AG09309 (cell line): ENCODE results near the gene GNB2.

Source experiments
- DNase-seq: peaks from one replicate; pipeline ENCODE4 v3.0.0-alpha.2; 2010; ENCODE audit warnings: low read depth
- H3K4me3 ChIP-seq: 2 replicates; pipeline ENCODE4 v1.5.1; 2011; ENCODE audit warnings: mild to moderate bottlenecking, low read depth, low read length, moderate library complexity; ENCODE audit not compliant: control insufficient read depth
- TF ChIP-seq, protein P1 (sequence below): IDR thresholded peaks from 2 replicates; pipeline ENCODE4 v1.5.1; 2011; ENCODE audit warnings: mild to moderate bottlenecking, low read depth, low read length, inconsistent platforms; ENCODE audit not compliant: insufficient read depth, control insufficient read depth; ENCODE audit errors: missing control alignments

GNB2 gene

DNA sequence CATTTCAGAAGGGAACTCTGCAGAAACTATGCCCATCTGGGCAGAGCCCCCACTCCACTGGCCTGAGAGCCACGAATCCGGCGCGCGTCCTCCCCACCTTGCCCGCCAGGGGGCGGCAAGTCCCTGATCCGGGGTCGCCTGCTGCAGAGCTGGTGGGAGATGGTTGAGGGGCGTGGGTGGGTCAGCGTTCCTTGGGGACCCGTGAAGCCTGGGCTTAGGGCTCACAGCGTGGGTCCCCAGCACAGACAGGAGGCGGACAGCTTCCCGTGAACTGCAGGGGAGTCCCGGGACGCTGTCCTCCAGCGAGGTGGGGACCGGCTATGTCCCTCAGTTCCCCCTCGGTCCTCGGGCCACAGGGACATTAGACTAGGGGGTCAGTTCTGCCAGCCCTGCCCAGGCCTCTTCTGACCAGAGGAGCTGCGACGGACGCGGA is 31.8 kb downstream of the GNB2 start:
- peak overlapping the region; percentile 63 for H3K4me3 ChIP-seq
- no peak for DNase-seq
- TF ChIP-seq, protein P1, sequence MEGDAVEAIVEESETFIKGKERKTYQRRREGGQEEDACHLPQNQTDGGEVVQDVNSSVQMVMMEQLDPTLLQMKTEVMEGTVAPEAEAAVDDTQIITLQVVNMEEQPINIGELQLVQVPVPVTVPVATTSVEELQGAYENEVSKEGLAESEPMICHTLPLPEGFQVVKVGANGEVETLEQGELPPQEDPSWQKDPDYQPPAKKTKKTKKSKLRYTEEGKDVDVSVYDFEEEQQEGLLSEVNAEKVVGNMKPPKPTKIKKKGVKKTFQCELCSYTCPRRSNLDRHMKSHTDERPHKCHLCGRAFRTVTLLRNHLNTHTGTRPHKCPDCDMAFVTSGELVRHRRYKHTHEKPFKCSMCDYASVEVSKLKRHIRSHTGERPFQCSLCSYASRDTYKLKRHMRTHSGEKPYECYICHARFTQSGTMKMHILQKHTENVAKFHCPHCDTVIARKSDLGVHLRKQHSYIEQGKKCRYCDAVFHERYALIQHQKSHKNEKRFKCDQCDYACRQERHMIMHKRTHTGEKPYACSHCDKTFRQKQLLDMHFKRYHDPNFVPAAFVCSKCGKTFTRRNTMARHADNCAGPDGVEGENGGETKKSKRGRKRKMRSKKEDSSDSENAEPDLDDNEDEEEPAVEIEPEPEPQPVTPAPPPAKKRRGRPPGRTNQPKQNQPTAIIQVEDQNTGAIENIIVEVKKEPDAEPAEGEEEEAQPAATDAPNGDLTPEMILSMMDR = peak; percentile 97

DNA sequence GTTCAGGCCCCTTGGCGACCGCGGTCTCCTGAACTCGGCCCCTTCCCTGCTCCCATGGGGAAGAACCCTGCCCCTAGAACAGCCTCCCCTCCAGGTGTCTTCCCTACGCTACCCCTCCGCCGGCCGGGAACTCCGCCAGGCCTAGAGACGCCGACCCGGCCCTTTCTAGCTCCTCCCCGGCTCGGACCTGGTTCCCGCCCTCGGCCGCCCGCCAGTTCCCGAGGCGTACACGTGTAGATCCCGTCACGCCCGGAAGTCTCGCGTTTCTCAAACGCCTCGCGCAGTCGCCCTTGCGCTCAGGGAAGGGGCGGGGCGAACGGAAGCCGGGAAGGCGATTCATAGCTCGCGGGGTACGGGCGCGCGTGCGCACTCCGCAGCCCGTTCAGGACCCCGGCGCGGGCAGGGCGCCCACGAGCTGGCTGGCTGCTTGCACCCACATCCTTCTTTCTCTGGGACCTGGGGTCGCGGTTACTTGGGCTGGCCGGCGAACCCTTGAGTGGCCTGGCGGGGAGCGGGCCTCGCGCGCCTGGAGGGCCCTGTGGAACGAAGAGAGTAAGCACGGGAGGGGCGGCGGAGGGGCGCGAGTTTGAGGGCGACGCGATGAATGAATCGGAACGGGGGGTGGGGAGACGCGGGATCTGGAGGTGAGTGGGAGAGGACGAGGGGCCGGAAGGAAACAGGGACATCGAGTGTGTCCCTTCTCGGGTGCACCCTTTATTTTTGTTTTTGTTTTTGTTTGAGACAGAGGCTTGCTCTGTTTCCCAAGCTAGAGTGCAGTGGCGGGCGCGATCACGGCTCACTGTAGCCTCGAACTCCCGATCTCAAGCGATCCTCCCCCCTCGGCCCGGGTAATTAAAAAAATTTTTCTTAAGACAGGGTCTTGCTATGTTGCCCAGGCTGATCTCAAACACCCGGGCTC is 32.5 kb downstream of the GNB2 start, which contains the start of gene POP7:
POP7 (plus strand) TSS at position 369 of the 919 bp plus-strand sequence. CDS start 710 bp downstream, outside the sequence.
- TF ChIP-seq, protein P1 = no peak
- peak; percentile 86 for DNase-seq
- peak within 1 kb of the TSS; percentile 71 for H3K4me3 ChIP-seq

DNA sequence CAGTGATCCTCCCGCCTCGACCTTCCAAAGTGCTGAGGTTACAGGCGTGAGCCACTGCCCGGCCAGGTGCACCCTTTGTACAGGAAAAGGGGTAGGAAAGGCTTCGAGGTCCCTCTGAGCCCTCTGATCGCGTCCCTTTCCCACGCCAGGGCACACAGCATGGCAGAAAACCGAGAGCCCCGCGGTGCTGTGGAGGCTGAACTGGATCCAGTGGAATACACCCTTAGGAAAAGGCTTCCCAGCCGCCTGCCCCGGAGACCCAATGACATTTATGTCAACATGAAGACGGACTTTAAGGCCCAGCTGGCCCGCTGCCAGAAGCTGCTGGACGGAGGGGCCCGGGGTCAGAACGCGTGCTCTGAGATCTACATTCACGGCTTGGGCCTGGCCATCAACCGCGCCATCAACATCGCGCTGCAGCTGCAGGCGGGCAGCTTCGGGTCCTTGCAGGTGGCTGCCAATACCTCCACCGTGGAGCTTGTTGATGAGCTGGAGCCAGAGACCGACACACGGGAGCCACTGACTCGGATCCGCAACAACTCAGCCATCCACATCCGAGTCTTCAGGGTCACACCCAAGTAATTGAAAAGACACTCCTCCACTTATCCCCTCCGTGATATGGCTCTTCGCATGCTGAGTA is 33.3 kb downstream of the GNB2 start:
- H3K4me3 ChIP-seq = peak overlapping the region; percentile 71
- TF ChIP-seq, protein P1 = no peak
- DNase-seq = no peak

DNA sequence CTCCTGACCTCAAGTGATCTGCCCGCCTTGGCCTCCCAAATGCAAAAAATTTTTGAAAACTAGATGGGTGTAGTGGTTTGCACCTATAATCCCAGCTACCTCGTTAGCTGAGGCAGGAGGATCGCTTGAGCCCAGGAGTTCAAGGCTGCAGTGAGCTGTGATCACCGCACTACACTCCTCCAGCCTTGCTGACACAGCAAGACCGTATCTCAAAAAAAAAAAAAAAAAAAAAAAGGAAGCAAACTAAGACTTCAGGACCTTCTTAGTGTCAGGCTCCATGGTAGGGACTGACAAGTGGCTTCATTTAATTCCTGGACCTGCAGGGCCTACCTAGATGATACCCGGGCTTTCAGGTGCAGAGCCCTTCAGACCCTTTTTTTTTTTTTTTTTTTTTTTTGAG is 34.9 kb downstream of the GNB2 start:
- no peak for DNase-seq
- TF ChIP-seq, protein P1 = no peak
- no peak overlapping the region for H3K4me3 ChIP-seq

DNA sequence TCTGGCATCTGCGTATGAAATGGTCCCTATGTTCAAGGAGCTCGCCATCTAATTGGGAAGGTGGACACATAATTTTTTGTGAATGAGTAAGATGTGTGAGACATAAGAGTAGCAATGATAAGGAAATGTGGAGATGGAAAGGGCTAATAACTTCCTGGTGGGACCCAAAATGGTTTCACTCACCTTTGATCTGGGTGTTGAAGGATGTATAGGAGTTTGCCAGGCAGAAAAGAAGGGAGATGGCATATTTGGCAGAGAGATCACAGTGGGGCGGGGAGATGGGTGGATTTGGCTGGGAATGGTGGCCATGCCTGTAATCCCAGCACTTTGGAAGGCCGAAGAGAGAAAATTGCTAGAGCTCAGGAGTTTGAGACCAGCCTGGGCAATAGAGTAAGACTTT is 36.9 kb downstream of the GNB2 start:
- no peak overlapping the region for H3K4me3 ChIP-seq
- no peak for DNase-seq
- TF ChIP-seq, protein P1 = no peak

DNA sequence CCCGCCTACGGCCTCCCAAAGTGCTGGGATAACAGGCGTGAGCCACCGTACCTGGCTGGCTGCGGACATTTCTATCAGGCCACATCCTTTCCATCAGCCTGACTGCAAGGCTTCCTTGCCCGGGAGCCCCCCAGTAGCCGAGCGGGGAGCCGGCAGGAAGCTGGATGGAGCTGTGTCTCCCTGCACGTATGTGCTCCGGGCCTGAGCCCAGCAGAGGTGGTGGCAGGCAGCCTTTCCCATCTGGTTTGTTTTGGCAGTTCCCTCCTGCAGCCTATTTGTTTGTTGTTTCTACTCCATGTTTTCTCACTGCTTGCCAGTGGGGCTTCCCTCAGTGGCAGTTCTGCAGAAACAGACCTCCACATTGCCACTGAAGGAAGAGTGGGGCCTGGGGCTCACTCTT is 37.8 kb downstream of the GNB2 start:
- no peak overlapping the region for H3K4me3 ChIP-seq
- no peak for DNase-seq
- TF ChIP-seq, protein P1 = no peak
